HL-60/S4 treated with phorbol 12-myristate 13-acetate at 8.2 ng/mL for 4 days and 3 days (cell line): Measurements from ENCODE around the gene DDX52.

Source experiments
- in situ Hi-C: fragments of 300-500 bp; cut with MboI; formaldehyde crosslinking; loops from 2 replicates; pipeline ENCODE4 v1.15.0; 2022; ENCODE audit warnings: low sequenced_read_pairs

The DDX52 gene

GRCh38 chr17:37643118-37643766, at the start of gene DDX52:
DDX52 (minus strand) TSS chr17:37643446; CDS start chr17:37643420, 26 bp downstream.
- in situ Hi-C loops, result no loop called here

- in situ Hi-C loops, result loop anchor here (25.0 kb wide), 1 partner anchor 95 kb away; no protein-coding TSS in a partner anchor
Measured at GRCh38 chr17:37691807-37692206, 48.6 kb upstream of the DDX52 start.

- in situ Hi-C loops, result loop anchor here (25.0 kb wide), 1 partner anchor 98 kb away; no protein-coding TSS in a partner anchor
Measured at GRCh38 chr17:37689317-37689716, 46.1 kb upstream of the DDX52 start.

GRCh38 chr17:37683454-37683984, 40.3 kb upstream of the DDX52 start:
- in situ Hi-C loops, result loop anchor here (25.0 kb wide), 1 partner anchor 104 kb away; no protein-coding TSS in a partner anchor

GRCh38 chr17:37682007-37682406, 38.8 kb upstream of the DDX52 start:
- in situ Hi-C loops, result loop anchor here (25.0 kb wide), 1 partner anchor 105 kb away; no protein-coding TSS in a partner anchor

GRCh38 chr17:37679995-37680394, 36.7 kb upstream of the DDX52 start:
- in situ Hi-C loops, result loop anchor here (25.0 kb wide), 1 partner anchor 107 kb away; no protein-coding TSS in a partner anchor

GRCh38 chr17:37678036-37678435, 34.8 kb upstream of the DDX52 start:
- in situ Hi-C loops, result loop anchor here (25.0 kb wide), 1 partner anchor 109 kb away; no protein-coding TSS in a partner anchor

- in situ Hi-C loops, result loop anchor here (25.0 kb wide), 1 partner anchor 110 kb away; no protein-coding TSS in a partner anchor
Measured at GRCh38 chr17:37677021-37677420, 33.8 kb upstream of the DDX52 start.

GRCh38 chr17:37676115-37676925, 33.1 kb upstream of the DDX52 start:
- in situ Hi-C loops, result loop anchor here (25.0 kb wide), 1 partner anchor 111 kb away; no protein-coding TSS in a partner anchor

- in situ Hi-C loops, result no loop called here
Measured at GRCh38 chr17:37674511-37674910, 31.3 kb upstream of the DDX52 start.

GRCh38 chr17:37673386-37673785, 30.1 kb upstream of the DDX52 start:
- in situ Hi-C loops, result no loop called here

- in situ Hi-C loops, result no loop called here
Measured at GRCh38 chr17:37672548-37673078, 29.4 kb upstream of the DDX52 start.

- in situ Hi-C loops, result no loop called here
Measured at GRCh38 chr17:37671824-37672547, 28.7 kb upstream of the DDX52 start.

GRCh38 chr17:37671028-37671823, 28.0 kb upstream of the DDX52 start:
- in situ Hi-C loops, result no loop called here

- in situ Hi-C loops, result no loop called here
Measured at GRCh38 chr17:37667039-37667438, 23.8 kb upstream of the DDX52 start.

- in situ Hi-C loops, result no loop called here
Measured at GRCh38 chr17:37664214-37664613, 21.0 kb upstream of the DDX52 start.

- in situ Hi-C loops, result no loop called here
Measured at GRCh38 chr17:37662353-37662752, 19.1 kb upstream of the DDX52 start.

GRCh38 chr17:37661400-37662014, 18.3 kb upstream of the DDX52 start:
- in situ Hi-C loops, result no loop called here

GRCh38 chr17:37659925-37660324, 16.7 kb upstream of the DDX52 start:
- in situ Hi-C loops, result no loop called here
